ENCODE results near the gene FAM193A.
"Not testable (repeated sequence)": the region's sequence is repeated elsewhere in the genome, so short reads cannot be mapped to it uniquely, and the experiment has no call there.

The FAM193A gene

DNA sequence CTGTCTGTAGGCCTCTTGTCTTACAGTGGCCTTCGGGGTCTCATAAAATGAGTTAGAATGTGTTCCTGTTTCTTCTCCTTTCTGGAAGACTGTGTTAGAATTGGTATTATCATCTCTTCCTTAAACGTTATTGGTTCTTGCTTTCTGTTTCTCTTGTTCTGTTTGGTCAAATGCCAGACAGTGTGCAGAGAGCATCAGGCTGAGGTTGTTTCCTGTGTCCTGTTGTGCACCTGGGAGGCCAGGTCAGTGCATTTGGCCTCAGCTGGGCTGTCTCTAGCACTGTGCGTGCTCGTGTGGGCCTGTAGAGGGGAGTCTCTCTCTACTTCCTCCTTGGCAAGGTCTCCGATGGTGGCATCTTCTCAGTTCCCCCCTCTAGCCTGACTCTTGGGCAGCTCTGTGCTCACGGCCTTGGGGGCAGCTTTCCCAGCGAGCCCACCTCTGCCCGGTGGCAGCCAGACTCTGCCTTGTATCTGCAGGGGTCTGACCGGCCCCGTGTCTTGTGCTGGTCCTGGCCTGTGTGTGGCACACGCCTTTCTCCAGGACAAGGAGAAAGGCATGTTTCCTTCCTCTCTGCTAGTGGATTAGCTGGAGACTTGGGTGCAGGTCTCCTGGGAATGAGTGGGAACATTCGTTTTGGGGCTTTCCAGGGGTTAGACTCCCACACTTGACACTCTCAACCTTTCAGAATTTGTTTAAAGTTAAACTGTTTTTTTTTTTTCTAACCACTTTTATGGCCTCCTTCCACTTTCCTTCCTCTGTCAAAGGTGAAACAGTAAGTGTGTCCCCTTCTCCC lies 62.3 kb downstream of the FAM193A start:
- TF ChIP-seq POLR2A (IDR thresholded peaks at IDR 0.05; ENCODE audit: low read depth, low read length): no peak
- DNase-seq (ENCODE audit: insufficient read length, low spot score) (no peak), FAIRE-seq (no peak)

DNA sequence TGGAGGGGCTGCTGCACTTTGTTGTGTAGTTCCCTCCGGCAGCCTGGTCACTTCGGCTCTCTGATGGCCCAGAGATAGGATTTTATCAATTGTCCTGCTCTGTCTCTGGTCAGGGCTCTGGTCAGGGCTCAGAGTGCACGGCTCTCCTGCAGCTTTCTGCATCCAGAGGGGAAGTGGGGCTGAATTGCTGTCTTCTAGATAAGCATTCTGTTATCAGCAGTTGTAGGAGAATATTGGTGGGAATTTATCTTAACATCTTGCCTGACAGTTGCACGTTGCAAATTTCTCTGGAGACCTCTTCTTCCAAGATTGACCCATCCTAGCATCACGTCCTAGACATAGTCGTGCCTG lies 62.8 kb downstream of the FAM193A start:
- FAIRE-seq: no peak
- DNase-seq (ENCODE audit: insufficient read length, low spot score): no peak
- TF ChIP-seq POLR2A (IDR thresholded peaks at IDR 0.05; ENCODE audit: low read depth, low read length): no peak

DNA sequence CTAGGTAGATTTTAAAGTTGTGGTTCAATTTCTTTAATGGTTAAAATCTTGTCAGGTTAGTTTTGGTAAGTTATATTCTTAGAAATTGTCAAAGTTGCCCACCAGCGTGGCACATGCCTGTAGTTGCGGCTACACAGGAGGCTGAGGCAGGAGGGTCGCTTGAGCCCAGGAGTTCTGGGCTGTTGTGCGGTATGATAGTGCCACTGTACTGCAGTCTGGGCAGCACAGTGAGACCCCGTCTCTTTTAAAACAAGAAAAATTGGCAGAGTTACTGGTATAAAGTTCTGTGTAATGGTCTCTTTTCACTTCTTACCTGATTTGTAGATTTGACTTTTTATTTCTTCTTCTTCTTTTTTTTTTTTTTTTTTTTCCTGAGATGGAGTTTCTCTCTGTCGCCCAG lies 64.4 kb downstream of the FAM193A start:
- no peak for TF ChIP-seq POLR2A (IDR thresholded peaks at IDR 0.05; ENCODE audit: low read depth, low read length)
- FAIRE-seq: no peak
- no peak for DNase-seq (ENCODE audit: insufficient read length, low spot score)

DNA sequence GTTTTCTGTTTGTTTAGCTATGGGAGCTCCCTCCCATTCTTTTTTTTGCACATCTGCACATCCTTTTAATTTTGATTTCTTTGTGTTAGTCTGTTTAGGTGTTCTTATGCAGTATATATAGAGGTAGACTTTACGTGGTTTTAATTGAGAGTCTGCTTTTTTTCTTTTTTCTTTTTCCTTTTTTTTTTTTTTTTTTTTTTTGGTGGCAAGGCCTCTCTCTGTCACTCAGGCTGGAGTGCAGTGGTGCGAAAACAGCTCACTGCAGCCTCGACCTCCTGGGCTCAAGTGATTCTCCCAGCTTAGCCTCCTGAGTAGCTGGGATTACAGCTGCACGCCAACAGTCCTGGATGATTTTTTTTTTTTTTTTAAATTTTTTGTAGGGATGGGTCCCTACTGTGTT lies 68.2 kb downstream of the FAM193A start:
- FAIRE-seq (no peak), DNase-seq (ENCODE audit: insufficient read length, low spot score) (no peak)
- no peak for TF ChIP-seq POLR2A (IDR thresholded peaks at IDR 0.05; ENCODE audit: low read depth, low read length)

DNA sequence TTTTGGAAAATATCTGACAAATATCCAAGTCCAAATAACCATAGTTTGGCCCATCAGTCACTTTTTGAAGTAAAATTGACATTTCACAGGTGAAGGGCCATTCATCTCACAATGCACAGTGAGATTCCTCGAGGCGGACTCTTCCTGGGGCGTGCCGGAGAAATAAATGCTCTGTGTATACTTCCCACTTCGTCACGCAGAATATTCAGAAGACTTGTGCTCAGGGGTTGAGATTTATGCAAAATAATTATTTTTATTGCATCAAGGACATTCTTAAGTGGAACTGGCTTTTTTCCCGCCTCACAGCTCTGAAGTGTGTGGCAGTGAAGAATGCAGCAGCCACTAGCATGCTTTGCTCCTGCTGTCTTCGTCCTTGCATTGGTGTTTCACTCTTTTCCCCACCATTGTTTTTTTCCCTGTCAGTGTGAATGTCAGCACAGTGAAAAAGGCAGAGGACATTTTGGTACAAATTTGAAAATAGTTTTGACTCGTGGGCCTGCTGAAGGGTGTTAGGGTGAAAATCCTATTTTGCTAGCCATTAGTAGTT lies 70.6 kb downstream of the FAM193A start:
- TF ChIP-seq POLR2A (IDR thresholded peaks at IDR 0.05; ENCODE audit: low read depth, low read length): no peak
- no peak for FAIRE-seq

DNA sequence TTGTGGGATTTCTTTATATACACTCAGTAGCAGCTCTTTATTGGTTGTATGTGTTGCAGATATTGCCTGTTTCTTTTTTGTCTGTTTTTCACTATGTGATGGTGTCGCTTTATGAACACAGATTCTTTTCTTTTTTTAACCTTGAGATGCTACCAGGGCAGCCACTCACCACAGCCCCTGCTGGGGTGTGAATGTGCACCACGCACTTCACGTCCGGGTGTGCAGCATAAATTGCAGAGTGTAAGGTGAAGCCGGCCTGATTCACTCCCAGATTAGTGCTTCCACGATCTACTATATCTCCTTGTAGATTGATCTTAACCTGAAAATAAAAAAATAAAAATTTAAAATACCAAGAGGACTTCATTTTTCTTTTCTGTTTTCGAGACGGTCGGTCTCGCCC lies 71.4 kb downstream of the FAM193A start:
- no peak for TF ChIP-seq POLR2A (IDR thresholded peaks at IDR 0.05; ENCODE audit: low read depth, low read length)
- FAIRE-seq: no peak
- DNase-seq (ENCODE audit: insufficient read length, low spot score): no peak

More for the DNA sequence above, 70.6 kb downstream of the FAM193A start:
- DNase-seq (ENCODE audit: insufficient read length, low spot score): no peak

DNA sequence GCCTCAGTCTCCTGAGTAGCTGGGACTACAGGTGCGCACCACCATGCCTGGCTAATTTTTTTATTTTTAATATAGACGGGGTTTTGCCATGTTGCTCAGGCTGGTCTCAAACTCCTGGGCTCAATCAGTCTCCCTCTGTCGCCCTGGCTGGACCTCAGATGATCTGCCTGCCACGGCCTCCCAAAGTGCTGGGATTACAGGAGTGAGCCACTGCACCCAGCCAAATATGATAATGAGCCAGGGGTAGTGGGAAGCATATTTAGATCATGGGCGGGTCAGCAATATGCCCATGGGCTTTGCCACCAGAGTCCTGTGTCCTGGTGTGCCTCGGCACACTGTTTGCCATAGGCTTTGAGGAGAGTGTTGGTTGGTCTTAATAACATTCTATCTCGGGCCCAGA lies 71.8 kb downstream of the FAM193A start:
- FAIRE-seq: no peak
- DNase-seq (ENCODE audit: insufficient read length, low spot score): no peak
- TF ChIP-seq POLR2A (IDR thresholded peaks at IDR 0.05; ENCODE audit: low read depth, low read length): no peak

DNA sequence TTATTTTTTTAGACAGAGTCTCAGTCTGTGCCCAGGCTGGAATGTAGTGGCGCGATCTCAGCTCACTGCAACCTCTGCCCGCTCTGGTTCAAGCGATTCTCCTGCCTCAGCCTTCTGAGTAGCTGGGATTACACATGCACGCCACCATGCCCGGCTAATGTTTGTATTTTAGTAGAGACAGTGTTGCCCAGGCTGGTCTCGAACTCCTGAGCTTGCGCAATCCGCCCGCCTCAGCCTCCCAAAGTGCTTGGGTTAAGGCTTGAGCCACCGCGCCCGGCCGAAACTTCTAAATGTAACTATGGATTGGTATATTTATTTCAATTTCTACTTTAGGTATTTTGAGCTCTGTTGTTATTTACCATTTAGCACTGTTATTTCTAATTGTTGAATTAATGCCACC lies 79.4 kb downstream of the FAM193A start:
- no peak for TF ChIP-seq POLR2A (IDR thresholded peaks at IDR 0.05; ENCODE audit: low read depth, low read length)
- FAIRE-seq: no peak
- no peak for DNase-seq (ENCODE audit: insufficient read length, low spot score)

DNA sequence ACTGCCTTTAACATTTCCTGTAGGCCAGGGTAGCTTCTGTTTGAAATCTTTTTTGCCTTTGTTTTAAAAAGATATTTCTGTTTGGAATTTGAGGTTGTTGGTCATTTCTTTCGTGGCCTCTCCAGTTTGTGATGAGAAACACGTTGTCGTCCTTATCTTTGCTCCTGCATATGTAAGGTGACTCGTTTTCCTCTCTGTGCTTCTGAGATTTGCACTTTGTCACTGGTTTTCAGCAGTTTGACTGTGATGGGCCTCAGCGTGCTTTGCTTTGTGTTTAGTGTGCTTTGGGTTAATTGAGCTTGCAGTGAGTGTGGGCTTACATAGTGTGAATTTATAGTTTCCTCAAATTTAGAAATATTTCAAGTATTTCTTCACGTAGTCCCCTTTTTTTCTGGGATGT lies 81.5 kb downstream of the FAM193A start:
- FAIRE-seq: no peak
- no peak for DNase-seq (ENCODE audit: insufficient read length, low spot score)
- TF ChIP-seq POLR2A (IDR thresholded peaks at IDR 0.05; ENCODE audit: low read depth, low read length): no peak

DNA sequence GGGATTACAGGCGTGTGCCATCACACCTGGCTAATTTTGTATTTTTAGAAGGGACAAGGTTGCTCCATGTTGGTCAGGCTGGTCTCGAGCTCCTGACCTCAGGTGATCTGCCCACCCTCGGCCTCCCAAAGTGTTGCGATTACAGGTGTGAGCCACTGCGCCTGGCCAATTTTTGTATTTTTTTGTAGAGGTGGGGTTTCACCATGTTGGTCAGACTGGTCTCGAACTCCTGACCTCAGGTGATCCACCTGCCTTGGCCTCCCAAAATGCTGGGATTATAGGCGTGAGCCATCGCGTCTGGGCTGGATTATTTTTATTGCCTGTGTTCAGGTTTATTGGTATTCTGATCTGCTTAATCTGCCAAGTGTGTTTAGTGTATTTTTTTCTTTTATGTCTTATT lies 82.3 kb downstream of the FAM193A start:
- FAIRE-seq; DNase-seq (ENCODE audit: insufficient read length, low spot score): not testable (repeated sequence)

DNA sequence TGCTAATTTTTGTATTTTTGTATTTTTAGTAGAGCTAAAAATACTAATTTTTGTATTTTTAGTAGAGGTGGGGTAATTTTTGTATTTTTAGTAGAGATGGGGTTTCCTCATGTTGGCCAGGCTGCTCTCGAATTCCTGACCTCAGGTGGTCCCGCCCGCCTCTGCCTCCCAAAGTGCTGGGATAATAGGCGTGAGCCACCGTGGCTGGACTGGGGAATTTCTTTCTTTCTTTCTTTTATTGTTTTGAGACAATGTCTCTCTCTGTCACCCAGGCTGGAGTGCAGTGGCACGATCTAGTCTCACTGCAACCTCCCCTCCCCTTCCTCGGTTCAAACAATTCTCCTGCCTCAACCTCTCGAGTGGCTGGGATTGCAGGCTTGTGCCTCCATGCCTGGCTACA lies 83.0 kb downstream of the FAM193A start:
- no peak for TF ChIP-seq POLR2A (IDR thresholded peaks at IDR 0.05; ENCODE audit: low read depth, low read length)
- no peak for FAIRE-seq
- DNase-seq (ENCODE audit: insufficient read length, low spot score): no peak

DNA sequence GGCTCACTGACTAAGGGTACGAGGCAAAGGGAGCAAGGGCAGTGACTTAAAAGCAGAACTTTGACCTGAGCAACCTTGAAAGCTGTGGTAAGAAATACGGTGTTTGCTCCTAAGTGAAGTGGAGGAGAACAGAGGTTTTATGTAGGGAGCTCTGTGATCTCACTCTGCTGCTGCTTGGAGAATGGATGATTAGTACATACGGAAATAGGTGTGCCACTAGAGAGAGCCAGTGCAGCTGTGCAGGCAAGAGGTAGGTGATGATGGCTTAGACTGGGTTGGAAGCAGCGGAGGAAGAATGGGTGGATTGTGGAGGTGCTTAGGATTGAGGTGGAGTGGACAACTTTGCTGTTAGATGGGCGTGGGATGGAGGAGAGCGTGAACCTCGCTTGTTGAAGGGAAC lies 85.0 kb downstream of the FAM193A start:
- no peak for TF ChIP-seq POLR2A (IDR thresholded peaks at IDR 0.05; ENCODE audit: low read depth, low read length)
- DNase-seq (ENCODE audit: insufficient read length, low spot score): no peak
- no peak for FAIRE-seq

DNA sequence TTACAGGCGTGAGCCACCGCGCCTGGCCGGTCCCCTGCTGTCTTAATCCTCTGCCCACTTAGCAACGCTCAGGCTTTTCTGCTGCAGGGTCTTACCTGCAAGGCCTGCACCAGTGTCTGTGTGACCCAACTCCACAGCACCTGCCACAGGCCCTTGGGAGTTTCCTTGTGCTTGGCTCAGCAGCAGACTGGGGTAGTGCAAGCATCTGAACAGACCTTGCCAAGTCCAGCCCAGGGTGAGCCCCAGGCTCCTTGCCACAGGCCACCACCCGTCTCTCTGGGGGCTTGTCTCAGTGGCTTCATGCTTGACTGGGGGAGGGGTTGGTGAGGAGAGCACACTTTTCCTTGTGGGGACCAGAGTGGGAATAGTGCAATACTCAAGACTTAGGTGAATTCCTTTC lies 87.0 kb downstream of the FAM193A start:
- TF ChIP-seq POLR2A (IDR thresholded peaks at IDR 0.05; ENCODE audit: low read depth, low read length): no peak
- FAIRE-seq (no peak), DNase-seq (ENCODE audit: insufficient read length, low spot score) (no peak)

DNA sequence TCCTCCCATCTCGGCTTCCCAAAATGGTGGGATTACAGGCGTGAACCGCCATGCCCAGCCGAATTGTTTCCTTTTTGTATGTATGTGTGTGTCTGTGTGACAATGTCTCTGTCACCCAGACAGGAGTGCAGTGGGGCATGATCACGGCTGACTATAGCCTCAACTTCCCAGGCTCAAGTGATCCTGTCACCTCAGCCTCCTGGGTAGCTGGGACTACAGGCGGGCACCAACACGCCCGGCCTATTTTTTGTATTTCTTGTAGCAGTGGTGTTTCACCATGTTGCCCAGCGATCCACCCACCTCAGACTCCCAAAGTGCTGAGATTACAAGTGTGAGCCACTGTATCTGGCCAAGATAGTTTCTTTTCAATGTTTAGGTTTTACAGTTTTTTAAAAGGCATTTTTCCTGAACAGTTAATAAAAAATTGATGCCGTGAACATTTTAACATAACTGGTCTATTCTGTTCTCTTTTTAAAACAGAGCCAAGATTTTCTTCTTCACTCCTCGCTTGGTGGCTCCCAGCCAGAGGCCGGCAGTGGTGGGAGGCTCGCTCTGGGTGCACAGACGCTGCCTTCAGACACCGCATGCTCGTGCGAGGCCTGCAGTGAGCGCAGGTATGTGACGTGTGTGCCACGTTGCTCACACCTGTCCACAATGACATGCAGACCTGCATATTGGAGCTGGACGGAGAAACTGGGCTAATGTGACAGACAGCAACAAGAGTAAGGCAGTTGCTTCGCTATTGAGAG lies 88.5 kb downstream of the FAM193A start:
- FAIRE-seq (no peak), DNase-seq (ENCODE audit: insufficient read length, low spot score) (no peak)
- no peak for TF ChIP-seq POLR2A (IDR thresholded peaks at IDR 0.05; ENCODE audit: low read depth, low read length)

DNA sequence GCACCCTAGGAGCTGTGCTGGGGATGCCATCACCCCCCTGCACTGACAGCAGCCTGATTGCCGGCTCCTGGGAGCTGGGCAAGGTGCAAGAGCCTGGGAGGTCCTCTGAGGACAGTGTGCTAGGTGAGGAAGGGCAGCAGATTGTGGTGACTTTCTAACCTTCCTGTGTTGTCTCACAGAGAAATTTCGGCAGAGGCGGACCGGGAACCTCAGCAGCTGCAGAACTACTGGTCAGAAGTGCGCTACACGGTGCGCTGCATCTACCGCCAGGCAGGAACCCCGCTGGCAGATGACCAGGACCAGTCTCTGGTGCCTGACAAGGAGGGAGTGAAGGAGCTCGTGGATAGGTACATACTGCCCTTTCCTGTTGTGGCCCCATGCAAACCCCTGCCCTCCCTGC lies 89.8 kb downstream of the FAM193A start:
- TF ChIP-seq POLR2A (IDR thresholded peaks at IDR 0.05; ENCODE audit: low read depth, low read length): no peak
- DNase-seq (ENCODE audit: insufficient read length, low spot score): no peak
- no peak for FAIRE-seq

Measured in H54 (cell line).